Measurements from ENCODE around the gene BABAM2.
"Not testable (repeated sequence)": the region's sequence is repeated elsewhere in the genome, so short reads cannot be mapped to it uniquely, and the experiment has no call there.

Gene BABAM2

DNA sequence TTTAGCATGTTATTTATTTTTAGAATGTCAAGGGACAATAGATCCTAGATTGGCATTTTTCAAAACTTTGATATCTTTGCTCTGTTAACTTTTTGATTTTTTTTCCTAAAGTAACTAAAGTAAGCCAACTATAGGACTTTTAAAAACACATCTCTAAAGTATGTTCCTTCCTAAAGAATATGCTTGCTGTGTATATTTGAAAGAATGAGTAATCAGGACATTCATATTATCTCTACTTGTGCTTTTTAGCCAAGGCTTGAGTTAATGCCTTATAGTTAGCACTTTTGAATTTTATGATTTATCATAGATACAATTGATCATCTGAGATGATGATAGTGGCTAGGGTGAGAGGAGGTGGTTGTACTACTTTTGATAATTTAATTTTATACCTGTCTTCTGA, 93.6 kb downstream of the BABAM2 start:
- no peak for DNase-seq (ENCODE audit: low read depth)

DNA sequence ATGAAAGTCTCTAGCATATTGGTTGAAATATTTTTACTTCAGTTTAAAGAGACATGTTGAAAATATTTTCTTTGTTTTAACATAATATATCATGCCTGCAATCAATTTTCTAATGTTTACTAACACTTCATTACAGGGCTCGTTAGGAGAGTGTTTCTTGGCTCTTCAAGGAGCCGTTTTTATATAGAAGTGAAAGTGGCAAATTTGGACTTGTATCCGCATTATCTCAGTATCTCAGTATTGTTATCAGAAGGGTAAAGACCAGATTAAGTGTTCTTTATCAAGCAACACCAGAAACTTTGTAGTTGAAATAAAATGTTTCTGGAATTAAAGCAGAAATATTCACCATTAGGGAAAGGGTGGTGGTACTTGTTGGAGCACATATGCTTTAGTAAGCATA, 97.8 kb downstream of the BABAM2 start:
- DNase-seq (ENCODE audit: low read depth) = no peak

DNA sequence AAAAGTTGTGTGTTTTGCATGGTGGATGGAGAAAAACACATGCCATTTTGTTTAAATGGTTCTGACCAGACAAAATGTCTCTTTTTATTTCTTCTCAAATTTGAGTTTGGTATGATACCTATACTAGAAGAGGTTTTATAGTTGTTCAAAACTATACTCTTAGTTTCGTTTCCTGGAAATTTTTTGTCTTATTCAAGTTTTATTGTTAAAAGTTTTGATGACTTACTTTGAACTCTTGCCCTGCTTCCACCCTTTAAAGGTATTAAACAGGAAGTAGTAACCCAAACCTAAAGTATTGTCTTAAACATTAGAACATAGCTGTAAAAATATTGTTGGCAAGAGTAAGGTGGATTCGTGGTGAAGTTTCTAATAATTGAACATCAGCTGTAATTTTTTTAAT, 98.2 kb downstream of the BABAM2 start:
- no peak for DNase-seq (ENCODE audit: low read depth)

DNA sequence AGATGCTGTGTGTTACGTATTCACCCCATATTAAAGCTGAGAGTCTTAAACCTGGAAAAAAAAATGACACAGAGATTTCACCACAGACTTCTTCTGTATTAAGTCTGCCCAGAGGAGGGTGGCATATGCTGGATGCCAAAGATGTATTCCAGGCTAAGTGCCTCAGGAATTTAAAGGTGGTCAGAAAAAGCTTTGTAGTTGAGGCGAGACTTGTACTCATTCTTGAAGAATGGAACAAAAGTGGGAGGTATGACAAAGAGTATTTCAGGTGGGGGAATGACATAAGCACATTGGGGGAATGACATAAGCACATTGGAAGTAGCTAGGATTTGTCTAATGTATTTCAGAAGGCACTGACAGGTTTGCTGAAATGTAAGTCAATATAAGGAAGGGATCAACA, 98.6 kb downstream of the BABAM2 start:
- no peak for DNase-seq (ENCODE audit: low read depth)

DNA sequence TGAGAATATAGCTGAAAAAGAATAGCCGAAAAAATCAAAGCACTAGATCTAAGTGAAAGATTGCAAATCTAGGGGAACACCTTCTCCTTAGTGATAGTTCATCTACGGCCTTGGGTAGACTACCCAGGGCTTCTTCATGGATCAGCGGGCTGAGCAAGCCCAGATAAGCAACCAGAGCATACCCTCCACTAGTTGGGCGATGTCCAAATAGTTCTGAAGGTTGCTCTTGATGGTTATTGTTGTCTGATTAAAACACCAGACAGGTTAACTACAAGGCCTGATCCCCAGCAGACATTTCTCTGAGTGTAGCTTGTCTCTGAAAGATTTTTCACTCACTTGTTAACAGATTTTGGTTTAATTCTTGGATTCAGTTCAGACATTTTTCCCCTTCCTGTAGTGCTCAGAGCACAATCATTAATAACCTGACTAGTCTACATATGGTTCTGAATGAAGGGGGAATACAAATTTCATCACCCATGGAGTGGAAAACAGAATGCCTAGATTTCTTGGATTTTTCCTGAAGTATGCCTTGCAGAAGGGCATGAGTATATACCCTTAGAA, 99.6 kb downstream of the BABAM2 start:
- DNase-seq (ENCODE audit: low read depth) = no peak

DNA sequence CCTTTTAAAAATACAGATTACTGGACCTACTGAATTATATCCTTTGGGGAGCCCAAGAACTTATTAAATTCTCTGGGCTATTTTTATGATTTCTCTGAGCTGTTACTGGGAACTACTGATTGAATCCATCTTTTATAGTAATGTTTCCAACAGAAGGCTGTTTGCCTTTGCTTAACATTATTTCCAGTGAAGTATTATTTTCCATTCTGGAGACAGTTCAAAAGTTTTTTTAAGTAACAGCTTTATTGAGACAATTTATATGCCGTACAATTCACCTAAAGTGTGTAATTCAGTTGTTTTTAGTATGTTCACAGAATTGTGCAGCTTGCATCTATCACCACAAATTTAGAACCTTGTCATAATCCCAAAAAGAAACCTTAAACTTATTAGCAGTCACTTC, 100.6 kb downstream of the BABAM2 start:
- DNase-seq (ENCODE audit: low read depth) = no peak

DNA sequence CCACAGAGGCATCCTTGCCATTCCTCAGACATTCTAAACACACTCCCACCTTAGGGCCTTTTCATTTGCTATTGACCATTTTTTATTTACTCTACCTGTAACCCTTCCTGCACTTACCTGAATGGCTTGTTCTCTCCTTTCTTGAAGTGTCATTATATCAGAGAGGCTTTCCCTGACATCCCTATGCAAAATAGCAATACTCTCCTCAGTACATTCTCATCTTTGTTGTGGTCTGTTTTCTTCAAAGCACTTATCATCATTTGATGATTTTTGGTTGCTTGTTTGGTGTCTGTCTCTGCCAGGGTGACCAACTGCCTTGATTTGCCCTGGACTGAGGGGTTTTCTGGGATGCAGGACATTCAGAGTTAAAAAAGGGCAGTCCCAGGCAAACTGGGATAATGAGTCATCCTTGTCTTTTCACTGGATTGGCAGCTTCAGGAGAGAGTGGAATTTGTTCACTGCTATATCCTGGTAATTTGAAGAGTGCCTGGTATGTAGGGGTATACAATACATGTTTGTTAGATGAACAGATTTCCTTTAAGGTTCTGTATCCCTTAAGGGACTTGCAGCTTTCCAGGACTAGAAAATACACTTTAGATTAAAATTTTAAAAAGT, 102.4 kb downstream of the BABAM2 start:
- no peak for DNase-seq (ENCODE audit: low read depth)

DNA sequence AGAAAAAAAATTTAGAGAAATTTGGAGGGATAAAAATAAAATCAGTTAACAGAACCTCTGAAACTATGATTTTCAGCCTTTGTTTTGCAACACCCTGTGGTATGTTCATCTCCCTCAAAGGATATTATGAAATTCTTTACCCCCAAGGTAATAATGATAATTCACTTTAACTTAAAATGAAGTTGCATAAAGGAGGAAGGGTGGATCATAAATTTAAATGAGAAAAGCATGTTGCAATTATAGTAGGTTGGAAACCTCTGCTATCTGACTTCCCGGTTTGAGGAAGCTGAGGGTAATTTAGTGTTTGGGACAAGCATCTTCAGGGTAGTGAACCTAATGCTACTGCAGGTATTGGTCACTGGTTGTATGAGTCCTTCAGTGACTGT, 102.9 kb downstream of the BABAM2 start:
- DNase-seq (ENCODE audit: low read depth) = no peak

DNA sequence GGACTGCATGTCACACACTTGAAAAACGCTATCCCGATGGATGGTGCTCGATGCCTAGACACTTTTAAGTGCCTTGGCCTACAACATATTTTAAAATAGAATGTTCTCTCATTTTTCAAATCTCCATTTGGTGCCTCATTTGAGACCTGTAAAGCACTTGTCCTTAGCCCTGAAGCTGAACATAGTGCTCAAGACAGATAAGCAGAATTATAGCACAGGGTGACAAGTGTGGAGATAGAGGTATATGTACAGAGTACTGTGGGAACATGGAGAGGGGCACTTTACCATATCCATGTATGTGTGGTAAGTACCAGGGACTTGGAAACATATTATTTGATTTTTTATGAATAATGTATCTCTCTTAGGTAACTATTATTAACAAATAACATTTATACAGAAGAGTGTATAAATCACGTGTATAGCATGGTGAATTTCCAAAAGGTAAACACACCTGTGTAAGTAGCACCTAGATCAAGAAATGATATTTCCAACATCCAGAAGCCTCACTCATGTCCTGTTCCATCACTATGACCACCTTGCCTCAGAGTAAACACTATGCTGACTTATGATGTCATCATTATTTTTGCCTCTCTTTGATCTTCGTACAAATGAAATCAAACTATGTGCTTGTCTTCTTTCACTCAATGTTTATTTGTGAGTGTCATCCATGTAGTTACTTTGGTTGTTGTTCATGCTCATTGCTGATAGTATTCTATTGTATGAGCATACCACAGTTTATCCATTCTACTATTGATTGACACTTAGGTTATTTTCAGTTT, 103.6 kb downstream of the BABAM2 start:
- no peak for DNase-seq (ENCODE audit: low read depth)

DNA sequence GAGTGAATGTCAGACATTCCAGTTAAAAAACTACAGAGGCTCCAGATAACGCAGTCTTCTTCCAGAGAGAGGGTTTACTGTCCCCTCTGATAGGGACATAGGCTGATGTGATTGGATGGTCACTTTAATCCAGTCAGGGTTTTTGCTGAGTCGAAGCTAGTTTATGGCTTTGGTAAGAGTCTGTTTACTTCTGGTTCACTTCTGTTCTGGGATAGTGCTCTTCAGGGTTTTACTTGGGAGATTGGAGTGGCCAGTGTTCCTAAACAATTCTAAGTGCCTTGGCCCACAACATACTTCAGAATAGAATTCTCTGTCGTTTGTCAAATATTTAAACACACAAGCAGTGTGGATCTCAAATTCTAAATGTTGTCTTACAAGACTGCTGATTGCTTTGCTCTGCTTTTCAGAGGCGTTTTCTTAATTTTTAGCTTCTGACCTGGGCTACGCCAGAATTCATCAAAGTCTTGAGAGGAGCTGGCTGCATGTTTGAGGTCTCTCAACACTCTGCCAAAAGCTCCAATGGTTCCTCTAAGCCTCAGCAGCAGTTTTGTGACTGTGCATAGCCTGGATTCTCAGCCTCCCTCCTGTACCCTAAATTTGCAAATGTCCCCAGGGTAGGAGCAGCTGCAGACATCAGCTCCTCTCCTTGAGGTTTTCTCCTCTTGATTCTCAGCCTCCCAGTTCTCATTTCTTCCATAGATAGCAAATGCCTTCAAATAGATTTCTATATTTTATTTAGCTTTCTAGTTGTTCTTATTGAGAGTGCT, 105.8 kb downstream of the BABAM2 start:
- DNase-seq (ENCODE audit: low read depth) = no peak

DNA sequence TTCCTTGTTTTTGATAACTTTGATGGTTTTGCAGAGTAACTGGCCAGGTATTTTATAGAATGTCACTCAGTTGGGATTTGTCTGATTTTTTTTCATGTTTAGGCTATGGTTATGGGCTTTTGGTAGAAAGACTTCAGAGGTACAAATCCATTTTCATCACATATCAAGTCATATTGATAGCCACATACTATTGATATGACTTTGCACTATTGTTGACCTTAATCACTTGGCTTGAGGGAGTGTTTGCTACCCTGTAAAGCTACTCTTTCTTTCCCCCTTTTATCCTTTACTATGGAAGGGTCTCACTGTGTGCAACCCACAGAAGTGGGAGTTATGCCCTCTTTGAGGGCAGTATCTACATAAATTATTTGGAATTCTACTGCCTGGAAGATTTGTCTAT, 109.8 kb downstream of the BABAM2 start:
- DNase-seq (ENCODE audit: low read depth) = no peak

DNA sequence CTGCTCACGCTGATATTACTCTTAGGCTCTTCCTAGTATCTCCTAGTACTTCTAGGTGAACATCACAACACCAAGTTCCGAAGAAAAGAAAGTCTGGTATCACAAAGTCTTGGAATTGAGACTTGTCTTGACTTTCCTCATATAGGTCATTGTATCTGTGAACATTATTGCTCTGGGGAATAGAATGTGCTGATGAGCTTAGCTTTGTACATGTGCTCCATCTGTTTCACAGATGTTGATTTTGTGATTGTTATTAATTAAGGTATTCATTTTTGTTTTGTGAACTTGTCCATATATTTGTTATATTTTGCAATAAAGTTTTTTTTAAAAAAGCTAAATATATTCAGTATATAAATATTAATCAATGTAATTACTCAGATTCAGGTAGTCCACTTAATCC, 111.7 kb downstream of the BABAM2 start:
- DNase-seq (ENCODE audit: low read depth) = no peak

DNA sequence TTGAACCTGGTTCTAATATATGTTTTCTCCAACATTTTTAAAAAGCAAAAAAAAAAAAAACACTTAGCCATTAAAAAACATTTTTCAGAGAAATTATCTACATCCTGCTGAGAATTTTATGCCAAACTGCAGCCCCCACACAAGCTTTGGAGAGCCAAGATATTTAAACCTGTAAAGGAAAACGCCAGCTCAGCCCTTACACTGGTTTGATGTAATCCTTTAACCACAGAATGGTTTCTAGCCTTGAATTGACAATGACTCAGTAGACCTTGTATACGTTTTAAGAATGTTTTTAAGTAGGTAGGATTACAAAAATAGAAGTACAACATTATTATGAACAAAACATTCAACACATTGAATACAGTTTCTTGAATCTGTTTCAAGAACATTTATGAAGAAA, 113.6 kb downstream of the BABAM2 start:
- DNase-seq (ENCODE audit: low read depth) = no peak

DNA sequence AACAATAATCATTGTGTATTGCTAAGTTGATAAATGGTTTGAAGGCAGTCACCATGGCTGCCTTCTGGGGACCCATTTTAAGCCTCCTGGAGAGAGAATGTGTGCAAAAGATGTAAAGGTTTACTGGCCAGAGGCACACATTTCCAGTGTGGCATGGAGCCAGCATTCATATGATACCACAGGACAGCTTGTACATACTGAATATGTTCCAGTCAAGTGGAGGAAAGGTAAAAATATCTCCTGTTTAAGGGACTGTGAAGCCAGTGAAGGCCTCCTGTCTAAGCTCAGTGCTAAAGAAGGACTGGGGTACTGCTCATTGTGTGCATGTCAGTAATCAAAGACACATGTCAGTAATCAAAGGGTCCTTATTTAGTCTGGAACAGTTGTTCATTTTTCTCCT, 119.2 kb downstream of the BABAM2 start:
- peak; percentile 16 for DNase-seq (ENCODE audit: low read depth)

DNA sequence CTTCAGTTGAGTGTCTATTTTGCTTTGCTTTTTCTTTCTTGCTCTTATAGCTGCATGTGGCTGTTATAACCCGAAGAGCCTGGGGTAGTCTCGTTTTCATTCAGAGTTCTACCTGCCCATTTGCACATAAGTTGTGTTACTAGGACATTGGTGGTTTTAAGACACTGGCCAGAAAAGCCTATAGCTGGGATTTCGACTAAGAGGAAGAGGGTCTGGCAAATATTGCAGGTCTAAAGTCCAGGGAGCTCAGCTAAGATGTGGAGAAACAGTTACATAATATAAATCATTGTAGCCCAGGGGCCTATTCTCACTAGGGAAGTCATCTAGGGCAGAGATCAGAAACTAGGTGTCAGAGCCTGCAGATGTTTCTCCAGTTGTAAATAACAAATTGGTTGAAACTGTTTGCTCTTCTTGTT, 120.8 kb downstream of the BABAM2 start:
- no peak for DNase-seq (ENCODE audit: low read depth)

DNA sequence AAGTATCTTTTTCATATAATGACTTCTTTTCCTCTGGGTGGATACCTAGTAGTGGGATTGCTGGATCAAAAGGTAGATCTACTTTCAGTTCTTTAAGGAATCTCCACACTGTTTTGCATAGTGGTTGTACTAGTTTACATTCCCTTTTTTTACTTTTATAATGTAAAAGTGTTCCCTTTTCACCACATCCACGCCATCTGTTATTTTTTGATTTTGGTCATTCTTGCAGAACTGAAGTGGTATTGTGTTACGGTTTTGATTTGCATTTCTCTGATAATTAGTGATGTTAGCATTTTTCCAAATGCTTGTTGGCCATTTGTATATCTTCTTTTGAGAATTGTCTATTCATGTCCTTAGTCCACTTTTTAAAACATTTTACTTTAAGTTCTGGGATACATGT, 127.9 kb downstream of the BABAM2 start:
- not testable (repeated sequence) for DNase-seq (ENCODE audit: low read depth)

DNA sequence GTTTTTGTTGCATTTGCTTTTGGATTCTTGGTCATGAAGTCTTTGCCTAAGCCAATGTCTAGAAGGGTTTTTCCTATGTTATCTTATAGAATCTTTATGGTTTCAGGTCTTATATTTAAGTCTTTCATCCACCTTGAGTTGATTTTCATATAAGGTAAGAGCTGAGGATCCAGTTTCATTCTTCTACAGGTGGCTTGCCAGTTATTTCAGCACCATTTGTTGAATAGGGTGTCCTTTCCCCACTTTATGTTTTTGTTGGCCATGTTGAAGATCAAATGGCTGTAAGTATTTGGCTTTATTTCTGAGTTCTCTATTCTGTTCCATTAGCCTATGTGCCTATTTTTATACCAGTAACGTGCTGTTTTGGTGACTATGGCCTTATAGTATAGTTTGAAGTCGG, 129.0 kb downstream of the BABAM2 start:
- DNase-seq (ENCODE audit: low read depth) = not testable (repeated sequence)

DNA sequence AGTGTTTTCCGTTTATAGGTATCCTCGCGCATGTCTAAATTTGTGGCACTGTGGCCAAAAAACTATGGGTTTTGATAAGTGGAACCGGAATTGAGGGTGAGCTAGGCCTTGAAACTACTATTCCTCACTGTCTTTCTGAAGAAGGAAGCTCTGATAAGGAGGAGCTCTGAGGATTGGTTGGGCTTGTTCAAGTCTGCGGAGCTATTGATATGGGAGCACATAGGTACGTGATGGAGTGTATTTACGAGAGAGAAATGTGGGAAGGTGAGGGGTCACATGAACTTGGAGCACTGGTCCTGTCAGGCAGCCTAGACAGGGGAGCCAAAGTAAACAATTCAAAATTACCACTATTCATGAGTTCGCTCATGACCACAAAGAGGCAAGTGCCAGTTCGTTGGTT, 131.4 kb downstream of the BABAM2 start:
- no peak for DNase-seq (ENCODE audit: low read depth)

DNA sequence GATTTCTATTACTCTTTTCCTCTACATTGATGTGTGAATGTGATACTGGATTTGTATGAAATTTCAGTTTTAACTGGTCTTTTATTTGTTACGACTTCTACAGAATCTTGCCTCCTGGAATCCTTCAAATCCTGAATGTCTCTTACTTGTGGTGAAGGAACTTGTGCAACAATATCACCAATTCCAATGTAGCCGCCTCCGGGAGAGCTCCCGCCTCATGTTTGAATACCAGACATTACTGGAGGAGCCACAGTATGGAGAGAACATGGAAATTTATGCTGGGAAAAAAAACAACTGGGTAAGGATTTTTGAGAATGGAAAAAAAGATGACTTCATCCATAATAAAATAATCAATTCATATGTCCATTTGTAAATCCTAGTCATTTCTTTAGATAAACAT, 134.6 kb downstream of the BABAM2 start:
- DNase-seq (ENCODE audit: low read depth) = no peak

DNA sequence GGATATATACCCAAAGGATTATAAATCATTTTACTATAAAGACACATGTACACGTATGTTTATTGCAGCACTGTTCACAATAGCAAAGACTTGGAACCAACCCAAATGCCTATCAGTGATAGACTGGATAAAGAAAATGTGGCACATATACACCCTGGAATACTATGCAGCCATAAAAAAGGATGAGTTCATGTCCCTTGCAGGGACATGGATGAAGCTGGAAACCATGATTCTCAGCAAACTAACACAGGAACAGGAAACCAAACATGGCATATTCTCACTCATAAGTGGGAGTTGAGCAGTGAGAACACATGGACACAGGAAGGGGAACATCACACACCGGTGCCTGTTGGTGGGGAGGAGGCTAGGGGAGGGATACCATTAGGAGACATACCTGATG, 135.7 kb downstream of the BABAM2 start:
- DNase-seq (ENCODE audit: low read depth) = not testable (repeated sequence)

DNA sequence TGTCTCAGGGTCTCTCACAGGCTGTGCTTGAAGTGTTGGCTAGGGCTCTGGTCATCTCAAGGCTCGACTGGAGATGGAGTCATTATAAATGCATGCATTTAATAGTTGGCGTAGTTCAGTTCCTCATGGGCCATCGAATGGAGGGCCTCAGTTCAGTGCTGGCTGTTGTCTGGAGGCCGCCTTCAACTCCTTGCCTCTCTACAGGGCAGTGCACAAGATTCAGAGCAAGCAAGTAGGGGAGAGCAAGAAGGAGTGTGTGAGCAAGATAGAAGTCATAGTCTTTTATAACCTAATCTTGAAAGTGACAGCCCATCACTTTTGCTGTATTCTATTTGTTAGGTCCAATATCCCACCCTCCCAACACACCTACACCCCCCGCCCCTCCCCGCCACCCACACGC, 137.5 kb downstream of the BABAM2 start:
- no peak for DNase-seq (ENCODE audit: low read depth)

DNA sequence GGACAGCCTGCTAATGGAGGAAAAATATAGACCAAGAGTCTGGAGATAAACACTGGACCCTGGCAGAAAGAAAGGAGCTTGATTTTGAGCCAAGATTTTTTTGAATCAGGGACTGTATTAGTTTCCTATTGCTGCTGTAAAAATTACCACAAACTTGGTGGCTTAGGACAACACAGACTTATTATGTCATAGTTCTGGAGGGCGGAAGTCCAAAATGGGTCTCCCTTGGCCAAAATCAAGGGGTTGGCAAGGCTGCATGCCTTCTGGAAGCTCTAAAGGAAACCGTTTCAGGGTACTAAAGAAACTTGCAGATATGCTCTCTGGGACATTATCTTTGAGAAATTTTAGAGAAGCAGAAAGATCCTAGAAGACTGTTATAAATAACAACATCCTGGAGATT, 140.1 kb downstream of the BABAM2 start:
- no peak for DNase-seq (ENCODE audit: low read depth)

DNA sequence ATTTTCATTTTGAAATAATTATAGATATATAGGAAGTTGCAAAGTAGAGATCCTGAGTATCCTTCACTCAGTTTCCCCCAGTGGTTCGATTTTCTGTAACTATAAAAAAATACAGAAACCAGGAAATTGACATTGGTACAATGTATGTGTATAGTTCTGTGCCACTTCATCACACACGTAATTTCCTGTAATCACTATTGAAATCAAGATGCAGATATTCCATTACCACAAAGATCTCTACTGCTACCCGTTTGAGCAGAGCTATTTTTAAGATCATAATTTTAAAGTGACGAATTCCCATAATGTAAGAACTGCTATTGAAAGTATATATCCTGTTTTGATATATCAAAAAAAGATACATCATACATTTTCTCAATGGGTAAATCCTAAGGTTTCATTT, 142.3 kb downstream of the BABAM2 start:
- no peak for DNase-seq (ENCODE audit: low read depth)
